Mesothelial cell of epicardium (in vitro differentiated cells): ENCODE results near the gene BNIP5. TPM values are rescaled to one million over a fixed set of nuclear protein-coding genes. Genes with fewer than 3 reads are reported as not detected.

Source experiments
- DNase-seq, 2 experiments: peaks; one replicate each; pipeline ENCODE4 v3.0.0; 2021; ENCODE audit warnings: low spot score in 2 of 2; ENCODE audit not compliant: unreplicated experiment in 2 of 2
- H3K27ac Mint-ChIP-seq: 2 replicates; pipeline ENCODE4 v1.8.0; 2021; ENCODE audit warnings: mixed read lengths
- H3K27me3 Mint-ChIP-seq: 2 replicates; pipeline ENCODE4 v1.8.0; 2021; ENCODE audit warnings: low read depth, mixed read lengths
- H3K36me3 Mint-ChIP-seq: 2 replicates; pipeline ENCODE4 v1.8.0; 2021; ENCODE audit warnings: mixed read lengths
- H3K4me1 Mint-ChIP-seq: 2 replicates; pipeline ENCODE4 v1.8.0; 2021; ENCODE audit warnings: mixed read lengths
- H3K4me3 Mint-ChIP-seq: 2 replicates; pipeline ENCODE4 v1.8.0; 2021; ENCODE audit warnings: mild to moderate bottlenecking, moderate library complexity, mixed read lengths
- H3K9me3 Mint-ChIP-seq: 2 replicates; pipeline ENCODE4 v1.8.0; 2021; ENCODE audit warnings: mixed read lengths
- total RNA-seq: library from RNA; stranded (reverse); gene quantifications from 3 replicates; pipeline ENCODE4 v1.2.1, GENCODE V29; 2021
- TF ChIP-seq, protein P1 (sequence below): fragments of 200-600 bp; sonication (generic); IDR thresholded peaks from one replicate; pipeline ENCODE4 v1.5.0; 2021; ENCODE audit warnings: antibody characterized with exemption; ENCODE audit not compliant: unreplicated experiment

The BNIP5 gene
- total RNA-seq, 1 donor from 2014 or later = not detected

DNA sequence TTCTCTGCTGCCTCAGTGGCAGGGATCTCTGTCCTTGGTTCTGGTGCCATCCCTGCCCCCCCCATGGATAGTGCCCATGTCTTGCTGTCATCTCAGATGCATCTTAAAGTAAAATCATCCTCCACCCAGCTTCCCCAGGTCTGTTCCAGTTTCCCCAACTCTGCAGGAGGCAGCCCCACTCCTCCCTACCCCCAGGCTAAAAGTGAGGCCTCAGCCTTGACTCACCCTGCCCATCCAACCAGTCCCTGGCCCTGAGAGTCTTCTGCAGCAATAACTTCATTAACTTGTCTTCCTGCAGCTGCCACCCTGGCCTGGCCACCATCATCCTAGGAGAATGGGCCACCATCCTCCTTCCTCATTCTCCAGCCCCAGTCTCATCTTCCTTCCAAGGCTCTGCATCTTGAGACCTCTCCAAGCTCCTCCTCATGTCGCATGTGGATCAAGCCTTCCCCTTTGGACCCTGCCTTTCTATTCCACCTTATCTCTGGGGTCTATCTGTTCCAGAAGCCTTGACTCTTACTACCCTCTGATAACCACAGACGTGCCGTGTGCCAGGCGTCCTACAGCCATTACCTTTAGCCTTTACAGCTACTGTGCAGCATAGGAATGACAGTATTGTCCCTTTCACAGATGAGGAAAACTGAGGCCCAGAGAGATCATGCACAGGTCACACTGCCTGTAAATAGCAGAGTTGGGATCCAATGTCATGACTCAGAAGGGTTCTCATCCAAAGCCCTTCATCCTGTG is 68.8 kb downstream of the BNIP5 start:
- DNase-seq = no peak
- Mint-ChIP-seq H3K36me3 (no peaks in the 10 kb centered on the region), H3K9me3 (no peaks in the 10 kb centered on the region), H3K27me3 (peaks cover 13% of the 10 kb centered on the region), H3K27ac (no peak overlapping the region), H3K4me3 (no peak overlapping the region), H3K4me1 (peaks cover 11% of the 10 kb centered on the region)
- TF ChIP-seq, protein P1, sequence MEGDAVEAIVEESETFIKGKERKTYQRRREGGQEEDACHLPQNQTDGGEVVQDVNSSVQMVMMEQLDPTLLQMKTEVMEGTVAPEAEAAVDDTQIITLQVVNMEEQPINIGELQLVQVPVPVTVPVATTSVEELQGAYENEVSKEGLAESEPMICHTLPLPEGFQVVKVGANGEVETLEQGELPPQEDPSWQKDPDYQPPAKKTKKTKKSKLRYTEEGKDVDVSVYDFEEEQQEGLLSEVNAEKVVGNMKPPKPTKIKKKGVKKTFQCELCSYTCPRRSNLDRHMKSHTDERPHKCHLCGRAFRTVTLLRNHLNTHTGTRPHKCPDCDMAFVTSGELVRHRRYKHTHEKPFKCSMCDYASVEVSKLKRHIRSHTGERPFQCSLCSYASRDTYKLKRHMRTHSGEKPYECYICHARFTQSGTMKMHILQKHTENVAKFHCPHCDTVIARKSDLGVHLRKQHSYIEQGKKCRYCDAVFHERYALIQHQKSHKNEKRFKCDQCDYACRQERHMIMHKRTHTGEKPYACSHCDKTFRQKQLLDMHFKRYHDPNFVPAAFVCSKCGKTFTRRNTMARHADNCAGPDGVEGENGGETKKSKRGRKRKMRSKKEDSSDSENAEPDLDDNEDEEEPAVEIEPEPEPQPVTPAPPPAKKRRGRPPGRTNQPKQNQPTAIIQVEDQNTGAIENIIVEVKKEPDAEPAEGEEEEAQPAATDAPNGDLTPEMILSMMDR = no peak

DNA sequence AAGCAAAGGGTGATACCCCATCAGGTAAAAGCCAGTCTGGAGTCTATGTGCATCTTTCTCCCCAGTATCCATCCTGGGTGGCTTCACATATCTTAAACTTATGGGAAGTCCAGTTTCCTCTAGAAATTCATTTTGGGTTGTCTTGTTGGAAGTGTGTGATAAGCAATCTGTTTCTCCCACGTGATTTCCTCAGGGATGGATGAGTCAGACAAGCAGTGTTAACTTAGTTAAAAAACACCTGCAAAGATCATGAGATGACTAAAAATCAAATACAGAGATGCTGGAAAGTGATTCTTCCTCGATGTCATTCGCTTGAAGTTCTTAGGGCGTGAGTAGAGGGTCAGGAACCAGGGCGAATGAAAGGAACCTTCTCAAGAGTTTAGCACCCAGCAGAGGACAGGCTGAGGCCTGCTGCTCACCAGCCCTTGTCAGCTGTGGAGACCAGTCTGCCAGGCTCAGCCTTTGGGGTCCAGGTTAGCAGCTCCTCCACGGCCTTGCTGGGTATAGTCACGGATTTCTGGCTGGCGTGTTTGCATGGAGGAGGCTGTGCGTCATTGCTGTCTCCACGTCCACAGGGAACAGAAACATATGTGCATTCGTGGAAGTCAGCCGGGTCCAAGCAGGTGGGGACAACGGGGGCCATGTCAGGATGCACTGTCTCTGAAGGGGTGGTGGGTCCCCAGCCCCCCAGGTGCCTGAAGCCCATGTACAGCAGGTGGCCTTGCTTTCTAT is 69.6 kb downstream of the BNIP5 start:
- TF ChIP-seq, protein P1 = no peak
- no peak overlapping the region for H3K27ac Mint-ChIP-seq
- no peak overlapping the region for H3K4me3 Mint-ChIP-seq

More for the DNA sequence above, 69.6 kb downstream of the BNIP5 start:
- Mint-ChIP-seq H3K4me1 (peaks cover 11% of the 10 kb centered on the region), H3K27me3 (peaks cover 14% of the 10 kb centered on the region), H3K9me3 (no peaks in the 10 kb centered on the region), H3K36me3 (no peaks in the 10 kb centered on the region)
- no peak for DNase-seq

Other genes with a start within 250 kb of the BNIP5 start
- gene MAPK13, start 206.4 kb downstream of the BNIP5 start, total RNA-seq = 18.6 to 23.4 TPM (median 20.6 TPM) in 3 replicates
- 54.1 to 58.6 TPM (median 57.3 TPM) in 3 replicates for gene BRPF3, start 140.1 kb downstream of the BNIP5 start, total RNA-seq
- gene PNPLA1, start 66.8 kb downstream of the BNIP5 start, total RNA-seq = 0.14 TPM in 1 of 3 replicates, not detected in the others
- 0.38 to 0.47 TPM (median 0.45 TPM) in 3 replicates for gene ETV7, start 50.8 kb upstream of the BNIP5 start, total RNA-seq
- gene PXT1, start 106.0 kb upstream of the BNIP5 start, total RNA-seq = 0.11 TPM in 1 of 3 replicates, not detected in the others
- gene KCTD20, start 106.1 kb upstream of the BNIP5 start, total RNA-seq = 38.2 to 44.0 TPM (median 39.9 TPM) in 3 replicates
- 46.3 to 47.8 TPM (median 47.7 TPM) in 3 replicates for gene STK38, start 210.6 kb upstream of the BNIP5 start, total RNA-seq